HepG2 (cell line): ENCODE results near the gene MTF2. TPM values are rescaled to one million over a fixed set of nuclear protein-coding genes. Genes with fewer than 3 reads are reported as not detected.

Experiments used
- AKAP8 ChIP-seq: sonication (generic); formaldehyde crosslinking; IDR thresholded peaks from 2 replicates; pipeline ENCODE4 v1.5.1; 2020; ENCODE audit warnings: mild to moderate bottlenecking, missing genetic modification reagents
- E2F2 ChIP-seq: sonication (generic); formaldehyde crosslinking; IDR thresholded peaks from 2 replicates; pipeline ENCODE4 v1.4.0; 2020; ENCODE audit warnings: missing genetic modification reagents, borderline replicate concordance
- FOXA3 ChIP-seq: IDR thresholded peaks from 2 replicates; pipeline ENCODE4 v1.6.1; 2016; ENCODE audit warnings: missing genetic modification reagents, missing compliant biosample characterization
- HBP1 ChIP-seq: IDR thresholded peaks from 2 replicates; pipeline ENCODE4 v1.6.1; 2016; ENCODE audit warnings: low read depth, control low read depth
- JARID2 ChIP-seq: sonication (generic); formaldehyde crosslinking; IDR thresholded peaks from 2 replicates; pipeline ENCODE4 v1.8.1; 2023; ENCODE audit warnings: missing genetic modification reagents, inconsistent platforms; ENCODE audit not compliant: insufficient replicate concordance
- JUND ChIP-seq: sonication (generic); formaldehyde crosslinking; IDR thresholded peaks from 2 replicates; pipeline ENCODE4 v1.8.0; 2022; ENCODE audit warnings: mild to moderate bottlenecking, missing genetic modification reagents
- MED13 ChIP-seq: sonication (generic); formaldehyde crosslinking; IDR thresholded peaks from 2 replicates; pipeline ENCODE4 v1.5.0; 2020; ENCODE audit warnings: missing genetic modification reagents
- MLLT10 ChIP-seq: sonication (generic); formaldehyde crosslinking; IDR thresholded peaks from 2 replicates; pipeline ENCODE4 v1.4.0; 2020; ENCODE audit warnings: missing genetic modification reagents
- PRMT3 ChIP-seq: sonication (generic); formaldehyde crosslinking; IDR thresholded peaks from 2 replicates; pipeline ENCODE4 v1.8.1; 2022; ENCODE audit warnings: low read depth, mild to moderate bottlenecking, moderate library complexity, missing genetic modification reagents, borderline replicate concordance
- RNF2 ChIP-seq: fragments of 450-650 bp; conservative IDR thresholded peaks from 2 replicates; pipeline ENCODE4 v1.6.1; 2016; ENCODE audit warnings: low read depth
- TFDP1 ChIP-seq: IDR thresholded peaks from 2 replicates; pipeline ENCODE4 v1.6.1; 2016; ENCODE audit warnings: missing compliant biosample characterization, missing genetic modification reagents, borderline replicate concordance
- USF2 ChIP-seq, 2 experiments: sonication (generic) in 1 of 2; formaldehyde crosslinking in 1 of 2; IDR thresholded peaks; 2 replicates each; pipeline versions ENCODE4 v1.5.1 to v1.6.1; 2011 to 2020; ENCODE audit warnings: borderline replicate concordance in 1 of 2, low read depth in 1 of 2, low read length in 1 of 2, mild to moderate bottlenecking in 1 of 2, missing genetic modification reagents in 1 of 2, moderate library complexity in 1 of 2
- ZBTB39 ChIP-seq: sonication (generic); formaldehyde crosslinking; IDR thresholded peaks from 2 replicates; pipeline ENCODE4 v1.5.0; 2020; ENCODE audit warnings: missing genetic modification reagents
- ZMAT5 ChIP-seq: sonication (generic); formaldehyde crosslinking; IDR thresholded peaks from 2 replicates; pipeline ENCODE4 v1.5.0; 2020; ENCODE audit warnings: mild to moderate bottlenecking, low read depth, missing genetic modification reagents, borderline replicate concordance
- ZNF121 ChIP-seq: sonication (generic); formaldehyde crosslinking; IDR thresholded peaks from 2 replicates; pipeline ENCODE4 v1.5.0; 2020; ENCODE audit warnings: mild to moderate bottlenecking, missing genetic modification reagents
- ZNF354B ChIP-seq: sonication (generic); formaldehyde crosslinking; IDR thresholded peaks from 2 replicates; pipeline ENCODE4 v1.8.0; 2022; ENCODE audit warnings: mild to moderate bottlenecking, missing genetic modification reagents
- ZNF484 ChIP-seq: sonication (generic); formaldehyde crosslinking; IDR thresholded peaks from 2 replicates; pipeline ENCODE4 v1.5.1; 2020; ENCODE audit warnings: mild to moderate bottlenecking, low read depth, missing genetic modification reagents, borderline replicate concordance
- ZNF567 ChIP-seq: sonication (generic); formaldehyde crosslinking; IDR thresholded peaks from 2 replicates; pipeline ENCODE4 v1.8.1; 2023; ENCODE audit warnings: mild to moderate bottlenecking, missing genetic modification reagents, borderline replicate concordance
- ZNF615 ChIP-seq: sonication (generic); formaldehyde crosslinking; IDR thresholded peaks from 2 replicates; pipeline ENCODE4 v1.5.0; 2020; ENCODE audit warnings: mild to moderate bottlenecking, missing genetic modification reagents, borderline replicate concordance
- ZNF672 ChIP-seq: sonication (generic); formaldehyde crosslinking; IDR thresholded peaks from 2 replicates; pipeline ENCODE4 v1.8.1; 2022; ENCODE audit warnings: missing genetic modification reagents
- polyA plus RNA-seq, 8 experiments: library from polyadenylated mRNA; depleted of rRNA in 3 of 8; stranded (reverse) in 7 of 8; unstranded in 1 of 8; fragments of >200 nt; fragmentation: Illumina TruSeq in 4 of 8; extraction: Trizol in 4 of 8; gene quantifications; 2 replicates each; pipeline versions ENCODE4 v1.2.1 to v1.2.3, GENCODE V29; 2011 to 2016; ENCODE audit warnings: low read depth in 4 of 8, missing spikeins in 1 of 8, mixed read lengths in 1 of 8; ENCODE audit not compliant: insufficient read depth in 1 of 8
- total RNA-seq, 5 experiments: library from RNA; depleted of rRNA; stranded (reverse); fragments of >200 nt; fragmentation: Illumina TruSeq; extraction: Trizol; gene quantifications; 2 replicates each; pipeline ENCODE4 v1.2.3, GENCODE V29; 2016; ENCODE audit warnings: low read depth in 1 of 5

Gene MTF2
- total and polyA plus RNA-seq, 2 of the 13 experiments (the other 11 are each of a cell fraction or from before 2014, with no cell fraction given) = 48.7 to 53.9 TPM

GRCh38 chr1:93078986-93079654 is at the start of gene MTF2 (continued):
- TF ChIP-seq TFDP1 (CRISPR knock-in tag) = peak; percentile 97
- peak; percentile 80; the same call in 1 of the 2 replicates for TF ChIP-seq ZNF121
- peak; percentile 68; the same call in 1 of the 2 replicates for TF ChIP-seq RNF2
- TF ChIP-seq JUND (CRISPR knock-in tag) = peak; percentile 83
- TF ChIP-seq PRMT3 (CRISPR knock-in tag) = peak; percentile 92
- TF ChIP-seq MLLT10 = peak; percentile 94; the same call in 1 of the 2 replicates
- peak; percentile 96 for TF ChIP-seq ZBTB39
- peak; percentile 96; the same call in 1 of the 2 replicates for TF ChIP-seq MED13 (CRISPR knock-in tag)
- TF ChIP-seq HBP1 (CRISPR knock-in tag) = peak; percentile 95
- peak; percentile 95 for TF ChIP-seq ZNF615 (CRISPR knock-in tag)
- TF ChIP-seq JARID2 (CRISPR knock-in tag) = peak; percentile 26
- TF ChIP-seq FOXA3 = peak; percentile 90
- no peak for TF ChIP-seq ZMAT5 (CRISPR knock-in tag)
- peak; percentile 61; the same call in 1 of the 2 replicates for TF ChIP-seq ZNF484 (CRISPR knock-in tag)
- TF ChIP-seq E2F2 (CRISPR knock-in tag) = peak; percentile 94; the same call in 1 of the 2 replicates
- peak; percentile 93 for TF ChIP-seq AKAP8 (CRISPR knock-in tag)
- peak; percentile 92 for TF ChIP-seq ZNF672 (CRISPR knock-in tag)
- peak; percentile 89; the same call in 1 of the 2 replicates for TF ChIP-seq ZNF354B (CRISPR knock-in tag)
- peak; percentile 94; the same call in 1 of the 2 replicates for TF ChIP-seq ZNF567
- no peak for TF ChIP-seq USF2 (IDR thresholded peaks at IDR 0.05; ENCODE audit: low read depth, low read length)
- TF ChIP-seq USF2 (CRISPR knock-in tag; IDR thresholded peaks at IDR 0.05; ENCODE audit: borderline replicate concordance) = peak; percentile 33; the same call in 1 of the 2 replicates
